A673 (cell line): ENCODE data around the gene ODAD2.
A peak's percentile ranks its signal among the peaks of the same experiment; 100 is the strongest.

Experiments
- EZH2 ChIP-seq: fragments of 200-600 bp; sonication (generic); IDR thresholded peaks from 2 replicates; pipeline ENCODE4 v1.6.1; 2017; ENCODE audit warnings: borderline replicate concordance, low read depth, mild to moderate bottlenecking, mixed read lengths, antibody characterized with exemption, low read length; ENCODE audit not compliant: poor library complexity, severe bottlenecking
- TF ChIP-seq, protein P1 (sequence below): fragments of 300-800, 200-600 bp; sonication (generic); conservative IDR thresholded peaks from 2 replicates; pipeline ENCODE4 v1.5.1; 2017; ENCODE audit warnings: low read depth, mild to moderate bottlenecking, antibody characterized with exemption, low read length, moderate library complexity, mixed read lengths

DNA sequence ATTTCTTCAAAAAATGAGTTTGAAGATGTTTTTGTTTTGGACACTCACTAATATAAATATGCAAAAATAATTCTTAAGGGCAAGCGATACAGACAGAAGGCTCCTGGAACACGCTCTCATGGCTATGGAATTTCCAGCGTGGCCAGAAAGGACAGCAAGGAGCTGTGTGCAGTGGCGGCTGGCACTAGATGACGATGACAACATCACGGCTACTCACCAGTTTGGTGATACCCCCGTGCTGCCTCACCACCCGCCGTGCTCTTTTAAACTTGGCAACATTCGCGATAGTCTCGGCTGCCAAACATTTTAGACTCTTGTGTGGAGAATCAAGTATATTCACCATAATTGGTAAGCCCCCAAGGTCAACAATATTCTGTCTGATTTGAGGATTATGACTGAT lies 54.9 kb downstream of the ODAD2 start:
- TF ChIP-seq, protein P1, sequence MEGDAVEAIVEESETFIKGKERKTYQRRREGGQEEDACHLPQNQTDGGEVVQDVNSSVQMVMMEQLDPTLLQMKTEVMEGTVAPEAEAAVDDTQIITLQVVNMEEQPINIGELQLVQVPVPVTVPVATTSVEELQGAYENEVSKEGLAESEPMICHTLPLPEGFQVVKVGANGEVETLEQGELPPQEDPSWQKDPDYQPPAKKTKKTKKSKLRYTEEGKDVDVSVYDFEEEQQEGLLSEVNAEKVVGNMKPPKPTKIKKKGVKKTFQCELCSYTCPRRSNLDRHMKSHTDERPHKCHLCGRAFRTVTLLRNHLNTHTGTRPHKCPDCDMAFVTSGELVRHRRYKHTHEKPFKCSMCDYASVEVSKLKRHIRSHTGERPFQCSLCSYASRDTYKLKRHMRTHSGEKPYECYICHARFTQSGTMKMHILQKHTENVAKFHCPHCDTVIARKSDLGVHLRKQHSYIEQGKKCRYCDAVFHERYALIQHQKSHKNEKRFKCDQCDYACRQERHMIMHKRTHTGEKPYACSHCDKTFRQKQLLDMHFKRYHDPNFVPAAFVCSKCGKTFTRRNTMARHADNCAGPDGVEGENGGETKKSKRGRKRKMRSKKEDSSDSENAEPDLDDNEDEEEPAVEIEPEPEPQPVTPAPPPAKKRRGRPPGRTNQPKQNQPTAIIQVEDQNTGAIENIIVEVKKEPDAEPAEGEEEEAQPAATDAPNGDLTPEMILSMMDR = peak; percentile 39; the same call in 1 of the 2 replicates
- no peak for TF ChIP-seq EZH2
